VCaP (cell line): Measurements from ENCODE around the gene SH3BP2.

Experiments
- H3K27ac ChIP-seq: fragments of 450-650 bp; 2 replicates; pipeline ENCODE4 v1.5.1; 2017
- CTCF ChIP-seq: fragments of 450-650 bp; conservative IDR thresholded peaks from 2 replicates; pipeline ENCODE4 v1.5.1; 2017; ENCODE audit warnings: mild to moderate bottlenecking, moderate library complexity

The SH3BP2 gene

GRCh38 chr4:2806390-2807355, 13.8 kb downstream of the SH3BP2 start:
- peak overlapping the region; percentile 48; the same call in 1 of the 2 replicates for H3K27ac ChIP-seq
- no peak for TF ChIP-seq CTCF

- no peak for TF ChIP-seq CTCF
- no peak overlapping the region; the same call in 1 of the 2 replicates for H3K27ac ChIP-seq
These were observed 14.7 kb downstream of the SH3BP2 start for GRCh38 chr4:2807571-2807970.

GRCh38 chr4:2808001-2808400, 15.1 kb downstream of the SH3BP2 start:
- no peak overlapping the region for H3K27ac ChIP-seq
- no peak for TF ChIP-seq CTCF

GRCh38 chr4:2809610-2810180, 16.8 kb downstream of the SH3BP2 start:
- peak overlapping the region; percentile 84; the same call in 1 of the 2 replicates for H3K27ac ChIP-seq
- no peak for TF ChIP-seq CTCF

GRCh38 chr4:2810388-2810787, 17.5 kb downstream of the SH3BP2 start:
- TF ChIP-seq CTCF = no peak

GRCh38 chr4:2811830-2812611, 19.1 kb downstream of the SH3BP2 start:
- TF ChIP-seq CTCF = no peak
- peak overlapping the region; percentile 84 for H3K27ac ChIP-seq

More at GRCh38 chr4:2810388-2810787, 17.5 kb downstream of the SH3BP2 start:
- peak overlapping the region; percentile 84 for H3K27ac ChIP-seq
